ENCODE results near the gene CRABP2.

CRABP2 gene

DNA sequence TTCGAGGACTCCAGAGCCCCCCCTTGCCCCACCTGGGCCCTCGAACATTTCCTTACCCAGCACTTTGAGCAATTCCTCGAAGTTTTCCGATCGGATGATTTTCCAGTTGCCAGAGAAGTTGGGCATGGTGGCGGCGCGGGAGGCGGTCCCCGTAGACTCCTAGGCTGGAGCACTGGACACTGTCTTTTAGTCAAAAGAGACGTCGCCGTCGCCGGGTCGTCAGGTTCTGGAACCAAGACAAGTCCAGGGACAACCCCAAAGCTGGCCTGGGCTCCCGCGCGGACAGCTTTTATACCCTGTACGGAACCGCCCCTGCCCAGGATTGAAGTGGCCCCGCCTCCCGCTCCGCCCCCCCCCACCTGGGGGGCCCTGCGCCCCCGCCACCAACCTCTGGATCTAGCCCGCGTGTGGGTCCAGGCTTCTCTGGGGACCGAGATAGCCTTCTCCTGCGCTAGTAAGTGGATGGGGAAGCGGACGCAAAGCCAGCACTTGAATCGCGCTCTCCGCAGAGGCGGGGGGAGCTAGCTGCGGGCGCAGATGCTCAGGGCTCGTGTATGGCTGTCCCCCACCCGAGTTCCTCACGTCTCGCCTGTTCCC is at the start of gene CRABP2:
Gene CRABP2 (minus strand): TSS at position 263 of the 597 bp plus-strand sequence. CDS start 137 bp downstream, at position 126.
- Histone ChIP-seq H2AFZ (ENCODE audit: low read length) (no peak within 1 kb of the TSS), H3K9me3 (ENCODE audit: low read length) (no peaks in the 10 kb centered on the region), H3K4me1 (ENCODE audit: insufficient read depth, low read length, severe bottlenecking) (peaks cover 15% of the 10 kb centered on the region), H3K27ac (ENCODE audit: low read depth, low read length, poor library complexity, severe bottlenecking) (no peak within 1 kb of the TSS), H3K4me2 (ENCODE audit: low read length) (peak within 1 kb of the TSS; percentile 42), H3K9ac (ENCODE audit: low read length) (no peak within 1 kb of the TSS; the same call in 1 of the 2 replicates), H3F3A (ENCODE audit: insufficient read depth, low read length) (no peaks in the 10 kb centered on the region), H3K79me2 (ENCODE audit: insufficient read depth, low read length) (no peaks in the 10 kb centered on the region), H3K36me3 (ENCODE audit: insufficient read depth, low read length) (no peaks in the 10 kb centered on the region), H3K4me3 (ENCODE audit: low read depth, low read length, poor library complexity, severe bottlenecking) (peak within 1 kb of the TSS; percentile 33), H3K27me3 (ENCODE audit: insufficient read depth, low read length) (peaks cover 11% of the 10 kb centered on the region; the same call in 1 of the 2 replicates), H3K9me2 (ENCODE audit: low read depth, low read length) (no peaks in the 10 kb centered on the region), H4K20me1 (ENCODE audit: insufficient read depth, low read length) (no peaks in the 10 kb centered on the region)
- no peak for TF ChIP-seq EZH2 (IDR thresholded peaks at IDR 0.05; ENCODE audit: borderline replicate concordance, low read length)
- TF ChIP-seq, protein P1, sequence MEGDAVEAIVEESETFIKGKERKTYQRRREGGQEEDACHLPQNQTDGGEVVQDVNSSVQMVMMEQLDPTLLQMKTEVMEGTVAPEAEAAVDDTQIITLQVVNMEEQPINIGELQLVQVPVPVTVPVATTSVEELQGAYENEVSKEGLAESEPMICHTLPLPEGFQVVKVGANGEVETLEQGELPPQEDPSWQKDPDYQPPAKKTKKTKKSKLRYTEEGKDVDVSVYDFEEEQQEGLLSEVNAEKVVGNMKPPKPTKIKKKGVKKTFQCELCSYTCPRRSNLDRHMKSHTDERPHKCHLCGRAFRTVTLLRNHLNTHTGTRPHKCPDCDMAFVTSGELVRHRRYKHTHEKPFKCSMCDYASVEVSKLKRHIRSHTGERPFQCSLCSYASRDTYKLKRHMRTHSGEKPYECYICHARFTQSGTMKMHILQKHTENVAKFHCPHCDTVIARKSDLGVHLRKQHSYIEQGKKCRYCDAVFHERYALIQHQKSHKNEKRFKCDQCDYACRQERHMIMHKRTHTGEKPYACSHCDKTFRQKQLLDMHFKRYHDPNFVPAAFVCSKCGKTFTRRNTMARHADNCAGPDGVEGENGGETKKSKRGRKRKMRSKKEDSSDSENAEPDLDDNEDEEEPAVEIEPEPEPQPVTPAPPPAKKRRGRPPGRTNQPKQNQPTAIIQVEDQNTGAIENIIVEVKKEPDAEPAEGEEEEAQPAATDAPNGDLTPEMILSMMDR (IDR thresholded peaks at IDR 0.05; ENCODE audit: low read length), result no peak

DNA sequence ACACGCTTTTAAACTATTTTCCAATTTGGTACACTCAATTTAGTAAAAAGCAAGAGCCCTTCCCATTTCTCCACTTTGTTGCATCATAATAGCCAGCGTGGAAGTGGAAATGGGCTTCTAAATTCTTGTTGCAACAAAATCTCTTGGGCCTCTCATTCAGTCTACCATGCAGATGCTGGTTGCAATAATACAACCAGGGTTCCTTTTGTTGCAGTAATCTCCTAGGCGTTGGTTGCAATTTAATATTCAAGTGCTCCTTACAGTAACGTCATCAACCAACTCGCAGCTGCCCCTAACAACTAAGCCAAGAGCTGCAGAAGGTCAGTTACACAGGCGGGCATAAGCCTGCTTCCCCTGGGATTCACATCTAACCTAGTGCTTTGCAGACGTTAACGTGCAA is 48.8 kb upstream of the CRABP2 start:
- Histone ChIP-seq H3K4me2 (ENCODE audit: low read length) (no peak overlapping the region), H3K4me3 (ENCODE audit: low read depth, low read length, poor library complexity, severe bottlenecking) (no peak overlapping the region), H3K36me3 (ENCODE audit: insufficient read depth, low read length) (peaks cover 9% of the 10 kb centered on the region; the same call in 1 of the 2 replicates), H3K27me3 (ENCODE audit: insufficient read depth, low read length) (no peaks in the 10 kb centered on the region), H3K9ac (ENCODE audit: low read length) (no peak overlapping the region), H2AFZ (ENCODE audit: low read length) (no peak overlapping the region), H3K9me3 (ENCODE audit: low read length) (no peaks in the 10 kb centered on the region), H3K9me2 (ENCODE audit: low read depth, low read length) (no peaks in the 10 kb centered on the region), H3K4me1 (ENCODE audit: insufficient read depth, low read length, severe bottlenecking) (peaks cover 20% of the 10 kb centered on the region), H3F3A (ENCODE audit: insufficient read depth, low read length) (no peaks in the 10 kb centered on the region), H3K27ac (ENCODE audit: low read depth, low read length, poor library complexity, severe bottlenecking) (no peak overlapping the region), H3K79me2 (ENCODE audit: insufficient read depth, low read length) (peaks cover 20% of the 10 kb centered on the region), H4K20me1 (ENCODE audit: insufficient read depth, low read length) (no peaks in the 10 kb centered on the region)
- no peak for TF ChIP-seq EZH2 (IDR thresholded peaks at IDR 0.05; ENCODE audit: borderline replicate concordance, low read length)
- TF ChIP-seq, protein P1 (IDR thresholded peaks at IDR 0.05; ENCODE audit: low read length), result no peak

DNA sequence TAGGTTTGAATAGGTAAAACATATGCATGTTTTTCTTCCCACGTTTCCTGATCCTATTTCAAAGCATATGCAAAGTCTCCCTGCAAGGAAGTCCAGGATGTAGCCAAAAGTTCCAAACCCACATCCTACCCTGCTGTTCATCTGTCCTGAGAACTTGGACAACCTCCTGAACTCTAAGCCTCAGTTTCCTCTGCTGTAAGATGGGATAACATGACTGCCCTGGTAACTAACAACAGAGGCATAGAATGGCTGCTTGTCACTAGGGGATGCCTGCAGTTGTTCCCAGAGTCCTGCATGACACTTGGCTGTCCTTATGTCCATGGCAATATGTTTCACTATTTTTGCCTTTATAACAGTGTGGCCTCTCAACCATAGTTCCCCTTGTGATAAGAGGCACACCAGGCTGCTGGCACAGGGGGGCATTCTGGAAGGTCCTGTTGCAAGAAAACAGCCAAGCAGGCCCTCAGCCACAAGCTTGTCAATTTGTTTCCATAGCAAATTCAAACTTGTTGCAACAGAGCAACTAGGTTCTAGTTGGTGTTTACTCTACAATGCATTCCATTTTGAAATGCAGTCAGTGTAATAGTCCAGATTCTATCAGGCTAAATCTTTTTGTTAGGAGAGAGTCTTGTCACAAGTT is 47.6 kb upstream of the CRABP2 start:
- Histone ChIP-seq H3K4me1 (ENCODE audit: insufficient read depth, low read length, severe bottlenecking) (peaks cover 33% of the 10 kb centered on the region), H3F3A (ENCODE audit: insufficient read depth, low read length) (no peaks in the 10 kb centered on the region), H3K9me3 (ENCODE audit: low read length) (no peaks in the 10 kb centered on the region), H3K4me2 (ENCODE audit: low read length) (peak overlapping the region; percentile 85), H3K36me3 (ENCODE audit: insufficient read depth, low read length) (peaks cover 9% of the 10 kb centered on the region; the same call in 1 of the 2 replicates), H3K27me3 (ENCODE audit: insufficient read depth, low read length) (no peaks in the 10 kb centered on the region), H3K9ac (ENCODE audit: low read length) (peak overlapping the region; percentile 99), H3K4me3 (ENCODE audit: low read depth, low read length, poor library complexity, severe bottlenecking) (peak overlapping the region; percentile 91), H4K20me1 (ENCODE audit: insufficient read depth, low read length) (no peaks in the 10 kb centered on the region), H3K79me2 (ENCODE audit: insufficient read depth, low read length) (peaks cover 33% of the 10 kb centered on the region), H3K9me2 (ENCODE audit: low read depth, low read length) (no peaks in the 10 kb centered on the region), H3K27ac (ENCODE audit: low read depth, low read length, poor library complexity, severe bottlenecking) (peak overlapping the region; percentile 88), H2AFZ (ENCODE audit: low read length) (no peak overlapping the region)
- TF ChIP-seq, protein P1 (IDR thresholded peaks at IDR 0.05; ENCODE audit: low read length), result no peak
- no peak for TF ChIP-seq EZH2 (IDR thresholded peaks at IDR 0.05; ENCODE audit: borderline replicate concordance, low read length)
